Measurements from ENCODE around the gene EMID1. TPM values are rescaled to one million over a fixed set of nuclear protein-coding genes. Genes with fewer than 3 reads are reported as not detected.
A peak's percentile ranks its signal among the peaks of the same experiment; 100 is the strongest.

The EMID1 gene
- total RNA-seq, 2 donors from 2014 or later, result 0.33 to 0.51 TPM

GRCh38 chr22:29299136-29299900 lies 93.6 kb downstream of the EMID1 start:
- DNase-seq (ENCODE audit: low spot score), result peak; percentile 55
- Histone ChIP-seq H3K4me1 (peaks cover 0 to 12% of the 10 kb centered on the region in 2 donors), H3K36me3 (peaks cover 63% of the 10 kb centered on the region), H3K27ac (no peak overlapping the region), H3K4me3 (no peak overlapping the region), H3K9me3 (no peaks in the 10 kb centered on the region), H3K27me3 (no peaks in the 10 kb centered on the region)
- TF ChIP-seq CTCF (IDR thresholded peaks at IDR 0.05), result no peak

GRCh38 chr22:29300467-29300806 lies 94.7 kb downstream of the EMID1 start:
- no peaks in the 10 kb centered on the region for H3K27me3 ChIP-seq
- no peak for DNase-seq (ENCODE audit: low spot score)
- H3K4me3 ChIP-seq, result no peak overlapping the region
- no peak overlapping the region for H3K27ac ChIP-seq
- no peak for TF ChIP-seq CTCF (IDR thresholded peaks at IDR 0.05)
- H3K4me1 ChIP-seq, result peaks cover 0 to 12% of the 10 kb centered on the region in 2 donors
- peaks cover 52% of the 10 kb centered on the region for H3K36me3 ChIP-seq
- H3K9me3 ChIP-seq, result no peaks in the 10 kb centered on the region

- Histone ChIP-seq H3K27me3 (no peaks in the 10 kb centered on the region), H3K9me3 (no peaks in the 10 kb centered on the region), H3K4me1 (peaks cover 0 to 15% of the 10 kb centered on the region in 2 donors), H3K27ac (no peak overlapping the region), H3K4me3 (no peak overlapping the region), H3K36me3 (peaks cover 46% of the 10 kb centered on the region)
- DNase-seq (ENCODE audit: low spot score), result no peak
- TF ChIP-seq CTCF (IDR thresholded peaks at IDR 0.05), result no peak
Observed at GRCh38 chr22:29300807-29301601, 95.3 kb downstream of the EMID1 start.

DNA sequence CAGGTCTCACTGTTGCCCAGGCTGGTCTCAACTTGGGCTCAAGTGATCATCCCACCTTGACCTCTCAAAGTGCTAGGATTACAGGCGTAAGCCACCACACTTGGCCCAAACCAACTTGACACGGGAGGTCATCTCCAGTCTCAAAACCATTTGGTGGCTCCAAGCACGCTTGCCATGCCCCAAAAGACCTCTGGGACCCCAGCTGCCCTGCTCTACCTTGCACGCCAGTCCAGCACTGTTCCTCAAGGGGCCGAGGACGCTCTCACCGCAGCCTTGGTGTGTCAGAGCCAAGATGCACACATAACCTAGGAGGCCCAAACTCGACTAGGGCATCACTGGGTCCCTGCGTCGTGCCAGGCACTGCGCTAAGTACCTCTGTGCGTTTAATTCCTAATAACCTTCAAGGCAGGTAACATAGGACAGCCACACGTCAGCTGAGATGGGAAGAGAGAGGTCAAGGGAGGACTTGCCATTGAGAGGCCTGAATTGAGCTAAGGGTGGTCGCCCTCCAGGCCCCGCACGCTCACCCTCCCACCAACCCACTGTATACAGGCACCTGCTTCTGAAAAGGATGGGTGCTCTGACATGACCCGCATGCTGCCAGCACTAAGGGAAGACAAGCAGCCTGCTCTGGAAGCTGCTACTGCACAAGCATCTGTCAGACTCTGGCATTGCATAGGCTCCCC lies 96.2 kb downstream of the EMID1 start:
- no peak for DNase-seq (ENCODE audit: low spot score)
- Histone ChIP-seq H3K27ac (no peak overlapping the region), H3K9me3 (no peaks in the 10 kb centered on the region), H3K36me3 (peaks cover 38% of the 10 kb centered on the region), H3K4me3 (no peak overlapping the region), H3K27me3 (no peaks in the 10 kb centered on the region), H3K4me1 (peaks cover 0 to 16% of the 10 kb centered on the region in 2 donors)
- no peak for TF ChIP-seq CTCF (IDR thresholded peaks at IDR 0.05)

DNA sequence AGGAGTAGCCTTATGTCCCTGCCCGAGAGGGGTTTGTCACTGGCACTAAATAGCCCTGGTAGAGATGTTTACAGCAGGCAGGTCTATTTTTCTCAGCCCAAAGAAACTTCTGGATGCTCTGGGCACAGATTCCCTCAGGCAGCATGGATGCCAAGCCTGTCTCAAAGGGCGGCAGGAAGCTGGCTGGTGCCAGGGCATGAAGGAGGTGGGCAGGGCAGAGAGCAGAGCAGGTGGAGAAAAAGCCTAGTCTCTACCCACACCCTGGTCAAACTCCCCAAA lies 96.6 kb downstream of the EMID1 start:
- no peak for TF ChIP-seq CTCF (IDR thresholded peaks at IDR 0.05)
- H3K27ac ChIP-seq, result no peak overlapping the region

More for the DNA sequence above, 96.6 kb downstream of the EMID1 start:
- no peak for DNase-seq (ENCODE audit: low spot score)
- Histone ChIP-seq H3K4me3 (no peak overlapping the region), H3K4me1 (peaks cover 0 to 16% of the 10 kb centered on the region in 2 donors), H3K36me3 (peaks cover 33% of the 10 kb centered on the region), H3K27me3 (no peaks in the 10 kb centered on the region), H3K9me3 (no peaks in the 10 kb centered on the region)
